Heart right ventricle (tissue), 16 donors: Measurements from ENCODE around the gene KRT76. TPM values are rescaled to one million over a fixed set of nuclear protein-coding genes. Genes with fewer than 3 reads are reported as not detected.

Experiments
- ATAC-seq, 8 donors: fragments of 200-7000 bp; cut with Tn5 transposase; one replicate each; pipeline ENCODE4 v1.9.1; 2020; ENCODE audit warnings: mild to moderate bottlenecking in 8 of 8, moderate library complexity in 8 of 8, moderate number of reproducible peaks in 1 of 8
- DNase-seq, 2 donors: peaks; one replicate each; pipeline ENCODE4 v3.0.0-alpha.2; 2020
- H3K27ac ChIP-seq, 10 donors: fragments of 200-600 bp; sonication (generic) in 2 of 10; one replicate each; pipeline versions ENCODE4 v1.5.0 to v1.8.0; 2020 to 2022; ENCODE audit warnings: mild to moderate bottlenecking in 3 of 10
- H3K27me3 ChIP-seq, 7 donors: fragments of 200-600 bp; one replicate each; pipeline ENCODE4 v1.8.0; 2021 to 2022; ENCODE audit warnings: mild to moderate bottlenecking in 2 of 7
- H3K36me3 ChIP-seq, 9 donors: fragments of 200-600 bp; sonication (generic) in 1 of 9; one replicate each; pipeline versions ENCODE4 v1.5.0 to v1.8.0; 2020 to 2022; ENCODE audit warnings: mild to moderate bottlenecking in 2 of 9
- H3K4me1 ChIP-seq, 9 donors: fragments of 200-600 bp; sonication (generic) in 1 of 9; one replicate each; pipeline versions ENCODE4 v1.5.0 to v1.8.0; 2020 to 2022; ENCODE audit warnings: mild to moderate bottlenecking in 4 of 9
- H3K4me3 ChIP-seq, 10 donors: fragments of 200-600 bp; sonication (generic) in 2 of 10; one replicate each; pipeline versions ENCODE4 v1.5.0 to v1.8.0; 2020 to 2022; ENCODE audit warnings: mild to moderate bottlenecking in 7 of 10, moderate library complexity in 2 of 10
- H3K9me3 ChIP-seq, 11 donors: fragments of 200-600 bp in 10 of 11; sonication (generic) in 2 of 11; one replicate each; pipeline versions ENCODE4 v1.5.0 to v1.8.0; 2013 to 2022; ENCODE audit warnings: mild to moderate bottlenecking in 2 of 11, control low read depth in 1 of 11, moderate library complexity in 1 of 11
- WGBS, 2 donors: extraction: QIAGEN DNeasy Blood & Tissue Kit; methylation state at CpG; one replicate each; pipeline ENCODE4 v1.1.7; 2013; ENCODE audit warnings: inconsistent platforms in 1 of 2; 5-methylcytosine and 5-hydroxymethylcytosine counted together
- intact Hi-C, 10 donors: fragments of 100-400 bp; cut with DNase I; formaldehyde crosslinking; loops; one replicate each; pipeline versions ENCODE4 v1.11.1 to v1.14.2; 2022
- polyA plus RNA-seq, 2 donors: library from polyadenylated mRNA; stranded (reverse); fragments of 200-250 nt; gene quantifications; one replicate each; pipeline ENCODE4 v1.2.3, GENCODE V29; 2013
- total RNA-seq, 10 donors: library from RNA; stranded (reverse); fragmentation: NEBNext Ultra II Directional in 3 of 10; extraction: Animal tissue kit (Norgen Biotek cat#: 25700) in 3 of 10; gene quantifications; one replicate each; pipeline versions ENCODE4 v1.2.1 to v1.2.4, GENCODE V29; 2021 to 2023
- TF ChIP-seq, protein P1 (sequence below), 9 donors: fragments of 200-600 bp; sonication (generic) in 2 of 9; IDR thresholded peaks; one replicate each; pipeline versions ENCODE4 v1.5.0 to v1.8.0; 2021 to 2022; ENCODE audit warnings: antibody characterized with exemption in 9 of 9, mild to moderate bottlenecking in 5 of 9, moderate library complexity in 1 of 9
- donor health status: Arrhythmogenic right ventricular cardiomyopathy.
- donor health status: ischemic (EF 13 %, LVEDD 7.1; RV severe dilation, severe dysfunction).
- donor health status: healthy with polysubstance abuse.
- donor health status: DM: no; HTN: yes; CAD: no.
- donor health status: DM: no; HTN: no; CAD: no.
- donor health status: ischemic (EF 25% LVEDD 6.9; RV normal size, moderate dysfunction).
- donor health status: ischemic (EF 25% LVEDD 5.7; RV mildly dilated, moderate dysfunction).
- donor health status: healthy.
- donor health status: DM: yes; HTN: yes; CAD: no.
- donor health status: Ischemic cardiomyopathy.
- donor health status: ischemic (EF 35%, LVEDD 5.7; RV mildly dilated, moderate dysfunction).
- donor health status: nonischemic (EF 11% LVEDD 7.7; RV severe dilation, severe dysfunction).
- donor health status: DM: yes; HTN: yes; CAD: no.
- donor health status: PGD.
- donor health status: ischemic (EF 29% LVEDD 5.4; RV normal size, mild dysfunction).
- donor health status: nonischemic (EF 23%, LVEDD 6.1; RV moderate dilation, normal function).

Gene KRT76
- total and polyA plus RNA-seq, 12 donors: not detected

- Histone ChIP-seq H3K4me3 (no peak overlapping the region), H3K27me3 (peaks cover 0 to 45% (median 23%) of the 10 kb centered on the region in 7 donors), H3K36me3 (no peaks in the 10 kb centered on the region), H3K27ac (no peak overlapping the region), H3K9me3 (no peaks in the 10 kb centered on the region), H3K4me1 (no peaks in the 10 kb centered on the region)
- 76 to 77% methylated on average over 16 of the region's 16 CpGs for WGBS, 2 donors
- ATAC-seq (no peak), DNase-seq (no peak)
- intact Hi-C loops: no loop called here
- TF ChIP-seq, protein P1, sequence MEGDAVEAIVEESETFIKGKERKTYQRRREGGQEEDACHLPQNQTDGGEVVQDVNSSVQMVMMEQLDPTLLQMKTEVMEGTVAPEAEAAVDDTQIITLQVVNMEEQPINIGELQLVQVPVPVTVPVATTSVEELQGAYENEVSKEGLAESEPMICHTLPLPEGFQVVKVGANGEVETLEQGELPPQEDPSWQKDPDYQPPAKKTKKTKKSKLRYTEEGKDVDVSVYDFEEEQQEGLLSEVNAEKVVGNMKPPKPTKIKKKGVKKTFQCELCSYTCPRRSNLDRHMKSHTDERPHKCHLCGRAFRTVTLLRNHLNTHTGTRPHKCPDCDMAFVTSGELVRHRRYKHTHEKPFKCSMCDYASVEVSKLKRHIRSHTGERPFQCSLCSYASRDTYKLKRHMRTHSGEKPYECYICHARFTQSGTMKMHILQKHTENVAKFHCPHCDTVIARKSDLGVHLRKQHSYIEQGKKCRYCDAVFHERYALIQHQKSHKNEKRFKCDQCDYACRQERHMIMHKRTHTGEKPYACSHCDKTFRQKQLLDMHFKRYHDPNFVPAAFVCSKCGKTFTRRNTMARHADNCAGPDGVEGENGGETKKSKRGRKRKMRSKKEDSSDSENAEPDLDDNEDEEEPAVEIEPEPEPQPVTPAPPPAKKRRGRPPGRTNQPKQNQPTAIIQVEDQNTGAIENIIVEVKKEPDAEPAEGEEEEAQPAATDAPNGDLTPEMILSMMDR (IDR thresholded peaks at IDR 0.05): no peak
Measured at GRCh38 chr12:52822771-52823510, 45.8 kb upstream of the KRT76 start.

DNA sequence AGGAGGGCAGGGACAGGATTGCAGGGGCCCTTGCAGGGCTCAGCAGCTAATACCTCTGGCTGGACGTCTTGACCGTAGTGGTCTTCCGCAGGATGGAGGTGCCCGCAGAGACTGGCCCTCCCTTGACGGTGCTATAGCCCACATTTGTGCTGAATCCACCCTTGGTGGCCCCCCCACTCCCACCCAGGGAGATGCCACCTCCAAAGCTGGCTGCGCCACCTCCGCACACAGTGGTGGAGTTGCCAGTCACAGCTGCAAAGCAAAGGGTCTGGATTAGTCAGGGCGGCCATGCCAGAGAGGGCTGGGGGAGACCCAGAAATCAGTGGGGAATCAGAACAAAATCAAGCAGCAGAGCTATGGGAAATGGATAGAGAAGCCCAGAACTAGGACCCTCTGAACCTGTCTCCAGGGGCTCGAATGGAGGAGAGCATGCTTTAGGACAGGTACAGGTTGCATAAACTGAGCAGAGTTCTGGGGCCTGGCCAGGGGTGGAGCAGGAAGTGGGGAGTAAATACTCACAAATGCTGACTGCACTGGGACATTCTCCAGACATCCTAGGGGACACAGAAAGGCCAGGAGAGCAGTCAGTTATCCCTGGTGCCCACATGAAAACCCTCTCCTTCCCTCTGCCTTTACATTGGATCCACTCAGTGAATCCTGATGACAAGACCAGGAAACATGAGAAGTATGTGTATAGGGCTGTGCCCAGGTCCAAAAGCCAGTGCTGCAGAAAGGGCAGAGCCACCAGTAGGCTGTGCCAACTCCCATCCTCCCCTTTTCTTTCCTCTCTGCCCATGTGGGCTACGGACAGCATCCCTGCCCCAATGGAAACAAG lies 44.9 kb upstream of the KRT76 start:
- ATAC-seq (no peak), DNase-seq (no peak)
- Histone ChIP-seq H3K27me3 (peaks cover 0 to 52% (median 29%) of the 10 kb centered on the region in 7 donors), H3K4me3 (no peak overlapping the region), H3K36me3 (no peaks in the 10 kb centered on the region), H3K27ac (no peak overlapping the region), H3K4me1 (no peaks in the 10 kb centered on the region), H3K9me3 (no peaks in the 10 kb centered on the region)
- TF ChIP-seq, protein P1 (IDR thresholded peaks at IDR 0.05): no peak
- WGBS, 2 donors: 78 to 84% methylated on average over 10 of the region's 10 CpGs
- intact Hi-C loops: no loop called here

- no peak for DNase-seq
- Histone ChIP-seq H3K27ac (no peak overlapping the region), H3K4me1 (no peaks in the 10 kb centered on the region), H3K27me3 (peaks cover 0 to 47% (median 29%) of the 10 kb centered on the region in 7 donors), H3K4me3 (no peak overlapping the region), H3K36me3 (no peaks in the 10 kb centered on the region), H3K9me3 (no peaks in the 10 kb centered on the region)
- TF ChIP-seq, protein P1 (IDR thresholded peaks at IDR 0.05): no peak
- 84 to 88% methylated on average over 4 of the region's 4 CpGs for WGBS, 2 donors
- intact Hi-C loops: no loop called here
- ATAC-seq: no peak
Measured at GRCh38 chr12:52821071-52821730, 44.1 kb upstream of the KRT76 start.

- 90 to 91% methylated on average over 6 of the region's 6 CpGs for WGBS, 2 donors
- H3K9me3 ChIP-seq: no peaks in the 10 kb centered on the region
- DNase-seq: no peak
- TF ChIP-seq, protein P1 (IDR thresholded peaks at IDR 0.05): no peak
- H3K4me3 ChIP-seq: no peak overlapping the region
- peaks cover 0 to 47% (median 29%) of the 10 kb centered on the region in 7 donors for H3K27me3 ChIP-seq
- H3K36me3 ChIP-seq: no peaks in the 10 kb centered on the region
- H3K27ac ChIP-seq: no peak overlapping the region
- ATAC-seq: no peak
- intact Hi-C loops: no loop called here
- no peaks in the 10 kb centered on the region for H3K4me1 ChIP-seq
Measured at GRCh38 chr12:52820521-52820920, 43.4 kb upstream of the KRT76 start.
